GM21529 (cell line): ENCODE measurements around the gene TIMM21.

ENCODE experiments used
- ATAC-seq: cut with Tn5 transposase; IDR thresholded peaks from one replicate; pipeline ENCODE4 v1.9.1; 2021; ENCODE audit not compliant: unreplicated experiment

Gene TIMM21

GRCh38 chr18:74186661-74187060 lies 38.3 kb downstream of the TIMM21 start:
- ATAC-seq = no peak

- no peak for ATAC-seq
Measured at GRCh38 chr18:74190086-74190485, 41.8 kb downstream of the TIMM21 start.

GRCh38 chr18:74191577-74191976 lies 43.3 kb downstream of the TIMM21 start:
- no peak for ATAC-seq

- ATAC-seq = no peak
Measured at GRCh38 chr18:74194691-74195090, 46.4 kb downstream of the TIMM21 start.

- ATAC-seq = peak; percentile 93
Measured at GRCh38 chr18:74196220-74197119, 48.1 kb downstream of the TIMM21 start.

GRCh38 chr18:74197705-74198341 lies 49.5 kb downstream of the TIMM21 start:
- ATAC-seq = no peak

GRCh38 chr18:74198453-74198852 lies 50.1 kb downstream of the TIMM21 start:
- ATAC-seq = no peak

GRCh38 chr18:74200780-74201179 lies 52.5 kb downstream of the TIMM21 start:
- ATAC-seq = no peak

- ATAC-seq = no peak
Measured at GRCh38 chr18:74203811-74204210, 55.5 kb downstream of the TIMM21 start.

- no peak for ATAC-seq
Measured at GRCh38 chr18:74204526-74205152, 56.3 kb downstream of the TIMM21 start.
